Measurements from ENCODE around the gene CASP8AP2. TPM values are rescaled to one million over a fixed set of nuclear protein-coding genes. Genes with fewer than 3 reads are reported as not detected.

The CASP8AP2 gene
- total RNA-seq, 1 donor from 2014 or later: 16.5 TPM

- no peaks in the 10 kb centered on the region for H3K4me1 ChIP-seq
- no peak for TF ChIP-seq CTCF (IDR thresholded peaks at IDR 0.05)
- no peak for DNase-seq
- no peak overlapping the region for H3K27ac ChIP-seq
- H3K4me3 ChIP-seq: no peak overlapping the region
- H3K9me3 ChIP-seq: no peaks in the 10 kb centered on the region
- peak; percentile 42 for ATAC-seq
- peaks cover 5% of the 10 kb centered on the region for H3K27me3 ChIP-seq
- no peaks in the 10 kb centered on the region for H3K36me3 ChIP-seq
- intact Hi-C loops (cut with DNase I): no loop called here
Measured at GRCh38 chr6:89917801-89918366, 88.2 kb downstream of the CASP8AP2 start.

Other genes with a start within 250 kb of the CASP8AP2 start
- gene LYRM2, start 191.1 kb upstream of the CASP8AP2 start, total RNA-seq: 32.9 TPM
- 35.1 TPM for gene MDN1, start 10.1 kb upstream of the CASP8AP2 start, total RNA-seq
- not detected for gene GJA10, start 64.6 kb downstream of the CASP8AP2 start, total RNA-seq

Data from upper lobe of right lung (tissue), 1 donor.